NCI-H2029 treated with DMSO at 0.1 percent for 48 hours (cell line): ENCODE measurements around the gene PDE4B.

ENCODE experiments used
- DNase-seq: peaks from one replicate; lab custom pipeline; 2025; lab: John Stamatoyannopoulos, UW

The PDE4B gene

GRCh38 chr1:66337249-66337648 is 544.6 kb downstream of the PDE4B start:
- DNase-seq, result no peak

- no peak for DNase-seq
Observed at GRCh38 chr1:66339944-66340343, 547.2 kb downstream of the PDE4B start.

GRCh38 chr1:66341446-66342089 is 548.9 kb downstream of the PDE4B start:
- no peak for DNase-seq

- DNase-seq, result no peak
Observed at GRCh38 chr1:66342707-66343106, 550.0 kb downstream of the PDE4B start.

GRCh38 chr1:66343569-66344325 is 551.1 kb downstream of the PDE4B start:
- no peak for DNase-seq

- no peak for DNase-seq
Observed at GRCh38 chr1:66346057-66346795, 553.5 kb downstream of the PDE4B start.

GRCh38 chr1:66346873-66347272 is 554.2 kb downstream of the PDE4B start:
- DNase-seq, result no peak

GRCh38 chr1:66348776-66349175 is 556.1 kb downstream of the PDE4B start:
- no peak for DNase-seq

- no peak for DNase-seq
Observed at GRCh38 chr1:66349242-66349641, 556.5 kb downstream of the PDE4B start.

GRCh38 chr1:66350001-66350547 is 557.4 kb downstream of the PDE4B start:
- DNase-seq, result no peak

- no peak for DNase-seq
Observed at GRCh38 chr1:66351478-66351877, 558.8 kb downstream of the PDE4B start.

GRCh38 chr1:66351913-66352312 is 559.2 kb downstream of the PDE4B start:
- DNase-seq, result peak; percentile 33

GRCh38 chr1:66352792-66353191 is 560.1 kb downstream of the PDE4B start:
- DNase-seq, result no peak

- no peak for DNase-seq
Observed at GRCh38 chr1:66353257-66353656, 560.6 kb downstream of the PDE4B start.

- no peak for DNase-seq
Observed at GRCh38 chr1:66354311-66355201, 561.9 kb downstream of the PDE4B start.

- no peak for DNase-seq
Observed at GRCh38 chr1:66355756-66356155, 563.1 kb downstream of the PDE4B start.

- DNase-seq, result no peak
Observed at GRCh38 chr1:66356605-66357004, 563.9 kb downstream of the PDE4B start.

- no peak for DNase-seq
Observed at GRCh38 chr1:66357021-66357420, 564.3 kb downstream of the PDE4B start.

- no peak for DNase-seq
Observed at GRCh38 chr1:66357478-66358197, 564.9 kb downstream of the PDE4B start.

- no peak for DNase-seq
Observed at GRCh38 chr1:66359269-66359668, 566.6 kb downstream of the PDE4B start.

- DNase-seq, result no peak
Observed at GRCh38 chr1:66359815-66360214, 567.1 kb downstream of the PDE4B start.
